ENCODE data around the gene WBP2.
"Not testable (repeated sequence)": the region's sequence is repeated elsewhere in the genome, so short reads cannot be mapped to it uniquely, and the experiment has no call there.

WBP2 gene

GRCh38 chr17:75893305-75894048 is 38.3 kb upstream of the WBP2 start:
- H3K27me3 Mint-ChIP-seq (ENCODE audit: low read depth), result no peaks in the 10 kb centered on the region
- peak overlapping the region; percentile 78 for H3K27ac Mint-ChIP-seq
- no peak overlapping the region for H3K4me3 Mint-ChIP-seq

GRCh38 chr17:75892556-75893224 is 37.6 kb upstream of the WBP2 start:
- no peaks in the 10 kb centered on the region for H3K9me3 Mint-ChIP-seq
- no peaks in the 10 kb centered on the region for H3K27me3 Mint-ChIP-seq (ENCODE audit: low read depth)
- H3K4me1 Mint-ChIP-seq (ENCODE audit: low read depth), result peaks cover 22% of the 10 kb centered on the region
- no peak overlapping the region for H3K27ac Mint-ChIP-seq
- H3K36me3 Mint-ChIP-seq (ENCODE audit: low read depth), result peaks cover 8% of the 10 kb centered on the region
- no peak overlapping the region for H3K4me3 Mint-ChIP-seq

More at GRCh38 chr17:75893305-75894048, 38.3 kb upstream of the WBP2 start:
- peaks cover 23% of the 10 kb centered on the region for H3K4me1 Mint-ChIP-seq (ENCODE audit: low read depth)
- H3K36me3 Mint-ChIP-seq (ENCODE audit: low read depth), result peaks cover 6% of the 10 kb centered on the region
- H3K9me3 Mint-ChIP-seq, result no peaks in the 10 kb centered on the region

GRCh38 chr17:75891605-75892555 is 36.7 kb upstream of the WBP2 start:
- H3K36me3 Mint-ChIP-seq (ENCODE audit: low read depth), result peaks cover 8% of the 10 kb centered on the region
- H3K27me3 Mint-ChIP-seq (ENCODE audit: low read depth), result no peaks in the 10 kb centered on the region
- no peak overlapping the region for H3K27ac Mint-ChIP-seq
- no peaks in the 10 kb centered on the region for H3K9me3 Mint-ChIP-seq
- peaks cover 17% of the 10 kb centered on the region for H3K4me1 Mint-ChIP-seq (ENCODE audit: low read depth)
- no peak overlapping the region for H3K4me3 Mint-ChIP-seq

- Mint-ChIP-seq H3K27ac (no peak overlapping the region), H3K4me1 (ENCODE audit: low read depth) (peaks cover 17% of the 10 kb centered on the region), H3K9me3 (no peaks in the 10 kb centered on the region), H3K27me3 (ENCODE audit: low read depth) (no peaks in the 10 kb centered on the region), H3K4me3 (no peak overlapping the region), H3K36me3 (ENCODE audit: low read depth) (peaks cover 8% of the 10 kb centered on the region)
These were observed 36.0 kb upstream of the WBP2 start for GRCh38 chr17:75891022-75891604.

- Mint-ChIP-seq H3K27me3 (ENCODE audit: low read depth) (no peaks in the 10 kb centered on the region), H3K4me1 (ENCODE audit: low read depth) (peaks cover 6% of the 10 kb centered on the region), H3K9me3 (no peaks in the 10 kb centered on the region), H3K36me3 (ENCODE audit: low read depth) (peaks cover 5% of the 10 kb centered on the region), H3K27ac (no peak overlapping the region), H3K4me3 (no peak overlapping the region)
These were observed 34.3 kb upstream of the WBP2 start for GRCh38 chr17:75889454-75889853.

GRCh38 chr17:75888484-75888883 is 33.3 kb upstream of the WBP2 start:
- Mint-ChIP-seq H3K9me3 (no peaks in the 10 kb centered on the region), H3K27ac (no peak overlapping the region), H3K27me3 (ENCODE audit: low read depth) (no peaks in the 10 kb centered on the region), H3K36me3 (ENCODE audit: low read depth) (peaks cover 2% of the 10 kb centered on the region), H3K4me1 (ENCODE audit: low read depth) (no peaks in the 10 kb centered on the region), H3K4me3 (no peak overlapping the region)

- H3K27ac Mint-ChIP-seq, H3K4me3 Mint-ChIP-seq: not testable (repeated sequence)
These were observed 30.7 kb upstream of the WBP2 start for GRCh38 chr17:75885860-75886259.

GRCh38 chr17:75885431-75885830 is 30.3 kb upstream of the WBP2 start:
- no peak overlapping the region for H3K27ac Mint-ChIP-seq
- H3K27me3 Mint-ChIP-seq (ENCODE audit: low read depth), result peaks cover 15% of the 10 kb centered on the region
- peaks cover 6% of the 10 kb centered on the region for H3K4me1 Mint-ChIP-seq (ENCODE audit: low read depth)
- H3K4me3 Mint-ChIP-seq, result no peak overlapping the region
- no peaks in the 10 kb centered on the region for H3K9me3 Mint-ChIP-seq
- peaks cover 2% of the 10 kb centered on the region for H3K36me3 Mint-ChIP-seq (ENCODE audit: low read depth)

More at GRCh38 chr17:75885860-75886259, 30.7 kb upstream of the WBP2 start:
- H3K27me3 Mint-ChIP-seq (ENCODE audit: low read depth), result peaks cover 11% of the 10 kb centered on the region
- H3K36me3 Mint-ChIP-seq (ENCODE audit: low read depth); H3K4me1 Mint-ChIP-seq (ENCODE audit: low read depth); H3K9me3 Mint-ChIP-seq: not testable (repeated sequence)

- Mint-ChIP-seq H3K9me3 (no peaks in the 10 kb centered on the region), H3K27me3 (ENCODE audit: low read depth) (peaks cover 21% of the 10 kb centered on the region), H3K27ac (no peak overlapping the region), H3K36me3 (ENCODE audit: low read depth) (peaks cover 2% of the 10 kb centered on the region), H3K4me1 (ENCODE audit: low read depth) (peaks cover 18% of the 10 kb centered on the region), H3K4me3 (no peak overlapping the region)
These were observed 26.7 kb upstream of the WBP2 start for GRCh38 chr17:75881678-75882454.

- Mint-ChIP-seq H3K4me1 (ENCODE audit: low read depth) (peaks cover 29% of the 10 kb centered on the region), H3K27ac (peak overlapping the region; percentile 11), H3K4me3 (peak overlapping the region; percentile 42), H3K9me3 (no peaks in the 10 kb centered on the region), H3K36me3 (ENCODE audit: low read depth) (peaks cover 6% of the 10 kb centered on the region), H3K27me3 (ENCODE audit: low read depth) (peaks cover 21% of the 10 kb centered on the region)
These were observed 25.1 kb upstream of the WBP2 start for GRCh38 chr17:75880266-75880665.

- Mint-ChIP-seq H3K27ac (peak within 1 kb of the TSS; percentile 96), H3K27me3 (ENCODE audit: low read depth) (peaks cover 21% of the 10 kb centered on the region), H3K36me3 (ENCODE audit: low read depth) (peaks cover 7% of the 10 kb centered on the region)
These were observed 23.3 kb upstream of the WBP2 start, which contains the start of gene TRIM47 for GRCh38 chr17:75878174-75878998. Gene TRIM47, minus strand, starts transcription at chr17:75878581. Its CDS starts 33 bp downstream, at chr17:75878548.

GRCh38 chr17:75877752-75878173 is 22.6 kb upstream of the WBP2 start:
- Mint-ChIP-seq H3K4me3 (peak overlapping the region; percentile 93), H3K9me3 (no peaks in the 10 kb centered on the region), H3K27me3 (ENCODE audit: low read depth) (peaks cover 20% of the 10 kb centered on the region), H3K36me3 (ENCODE audit: low read depth) (peaks cover 7% of the 10 kb centered on the region), H3K4me1 (ENCODE audit: low read depth) (peaks cover 31% of the 10 kb centered on the region), H3K27ac (peak overlapping the region; percentile 96)

More at GRCh38 chr17:75878174-75878998, 23.3 kb upstream of the WBP2 start, which contains the start of gene TRIM47:
- peak within 1 kb of the TSS; percentile 93 for H3K4me3 Mint-ChIP-seq
- H3K9me3 Mint-ChIP-seq, result no peaks in the 10 kb centered on the region
- H3K4me1 Mint-ChIP-seq (ENCODE audit: low read depth), result peaks cover 29% of the 10 kb centered on the region

Measured in T-helper 1 cell treated with Interleukin-12 subunit alpha and Interleukin-12 subunit beta and Interleukin-4 antibody, amounts not matched to agents 30 μg/mL and 1 μg/mL, for 36 hours (primary cell).